Astrocyte of the spinal cord (primary cell): ENCODE measurements around the gene SLFN14.
"Not testable (repeated sequence)": the region's sequence is repeated elsewhere in the genome, so short reads cannot be mapped to it uniquely, and the experiment has no call there.

Experiments
- DNase-seq: peaks from one replicate; pipeline ENCODE4 v3.0.0; 2011; ENCODE audit warnings: low read depth, low spot score
- H3K4me3 ChIP-seq: 2 replicates; pipeline ENCODE4 v1.5.1; 2011; ENCODE audit warnings: low read depth, mild to moderate bottlenecking, low read length, moderate library complexity
- CTCF ChIP-seq: IDR thresholded peaks from 2 replicates; pipeline ENCODE4 v1.5.1; 2012; ENCODE audit warnings: low read depth, mild to moderate bottlenecking, low read length, inconsistent platforms
- in situ Hi-C: cut with HindIII; loops from 2 replicates; pipeline ENCODE4 v1.10.0; 2017; ENCODE audit warnings: low sequenced_read_pairs

SLFN14 gene

GRCh38 chr17:35531160-35531559 lies 29.5 kb downstream of the SLFN14 start:
- in situ Hi-C loops = no loop called here
- no peak for DNase-seq
- H3K4me3 ChIP-seq = no peak overlapping the region
- TF ChIP-seq CTCF = no peak

- DNase-seq = no peak
- no peak overlapping the region for H3K4me3 ChIP-seq
- in situ Hi-C loops = no loop called here
- TF ChIP-seq CTCF = no peak
These were observed 30.8 kb downstream of the SLFN14 start for GRCh38 chr17:35529866-35530265.

GRCh38 chr17:35529326-35529725 lies 31.3 kb downstream of the SLFN14 start:
- DNase-seq, in situ Hi-C loops, H3K4me3 ChIP-seq: not testable (repeated sequence)

GRCh38 chr17:35523296-35523695 lies 37.3 kb downstream of the SLFN14 start:
- no peak overlapping the region for H3K4me3 ChIP-seq
- in situ Hi-C loops = no loop called here
- TF ChIP-seq CTCF = no peak
- no peak for DNase-seq

GRCh38 chr17:35521654-35522256 lies 38.9 kb downstream of the SLFN14 start:
- DNase-seq, H3K4me3 ChIP-seq, in situ Hi-C loops: not testable (repeated sequence)

GRCh38 chr17:35521150-35521549 lies 39.5 kb downstream of the SLFN14 start:
- no peak for DNase-seq
- in situ Hi-C loops = no loop called here
- no peak overlapping the region for H3K4me3 ChIP-seq
- TF ChIP-seq CTCF = no peak

- in situ Hi-C loops = no loop called here
- no peak overlapping the region for H3K4me3 ChIP-seq
- no peak for TF ChIP-seq CTCF
- no peak for DNase-seq
These were observed 40.6 kb downstream of the SLFN14 start for GRCh38 chr17:35519906-35520442.

GRCh38 chr17:35519439-35519838 lies 41.2 kb downstream of the SLFN14 start:
- in situ Hi-C loops = no loop called here
- DNase-seq = no peak
- no peak overlapping the region for H3K4me3 ChIP-seq
- TF ChIP-seq CTCF = no peak

GRCh38 chr17:35518431-35518830 lies 42.2 kb downstream of the SLFN14 start:
- H3K4me3 ChIP-seq, in situ Hi-C loops, DNase-seq: not testable (repeated sequence)
